K562 (cell line): ENCODE data around the gene MMP23B. TPM values are rescaled to one million over a fixed set of nuclear protein-coding genes. Genes with fewer than 3 reads are reported as not detected.

Experiments
- ATAC-seq: fragments of 200-7000 bp; cut with Tn5 transposase; 3 replicates; pipeline ENCODE4 v1.9.1; 2020; ENCODE audit warnings: moderate library complexity
- BruUV-seq: library from RNA; stranded (reverse); fragments of 400-500 nt; replicated peaks from 2 replicates; lab custom pipeline; 2021; lab: Mats Ljungman, UMichigan
- CTCF ChIA-PET: fragments of 300-600 bp; formaldehyde crosslinking; extraction: SDS; loops from one replicate; lab custom pipeline; 2021; ENCODE audit warnings: low intra/inter-chr PET ratio; lab: Yijun Ruan, JAX
- POLR2A ChIA-PET: fragments of 300-600, 350-650 bp; sonication (Branson Sonifier 250); formaldehyde crosslinking; extraction: SDS; loops from one replicate; lab custom pipeline; 2021; ENCODE audit warnings: antibody characterized with exemption, inconsistent platforms; lab: Yijun Ruan, JAX
- DNase-seq, 4 experiments: peaks; one replicate each; pipeline versions ENCODE4 v3.0.0 to v3.0.0-alpha.2; 2011 to 2018; ENCODE audit warnings: low spot score in 3 of 4, mixed read lengths in 3 of 4; ENCODE audit errors: extremely low read depth in 1 of 4
- FAIRE-seq: peaks from 2 replicates; lab custom pipeline; 2011; peaks lifted over from hg19 to GRCh38; lab: Jason Lieb, UNC
- H2AFZ ChIP-seq: 2 replicates; pipeline ENCODE4 v1.6.0; 2011; ENCODE audit warnings: low read depth, low read length, control low read depth, inconsistent platforms
- H3K27ac ChIP-seq: fragments of 200-600 bp; 3 replicates; pipeline ENCODE4 v1.8.0; 2011; ENCODE audit warnings: low read depth, mild to moderate bottlenecking, control low read depth, inconsistent platforms, low read length, moderate library complexity, mixed read lengths; ENCODE audit errors: extremely low read depth
- H3K27me3 ChIP-seq, 2 experiments: fragments of 300-600 bp in 1 of 2; 2 replicates in 1 of 2; 3 replicates in 1 of 2; pipeline versions ENCODE4 v1.6.0 to v1.8.0; 2011; ENCODE audit warnings: inconsistent platforms in 2 of 2, low read length in 2 of 2, mild to moderate bottlenecking in 1 of 2, mixed read lengths in 1 of 2, moderate library complexity in 1 of 2; ENCODE audit not compliant: control insufficient read depth in 2 of 2, insufficient read depth in 2 of 2
- H3K36me3 ChIP-seq: fragments of 300-600 bp; 3 replicates; pipeline ENCODE4 v1.8.0; 2011; ENCODE audit warnings: mild to moderate bottlenecking, low read length, inconsistent platforms; ENCODE audit not compliant: control insufficient read depth, insufficient read depth
- H3K4me1 ChIP-seq, 2 experiments: fragments of 200-600 bp in 1 of 2; replicated peaks in 1 of 2; 2 replicates in 1 of 2; 3 replicates in 1 of 2; pipeline versions ENCODE4 v1.5.1 to v1.8.0; 2011; ENCODE audit warnings: inconsistent platforms in 2 of 2, low read length in 2 of 2, mild to moderate bottlenecking in 1 of 2, mixed read lengths in 1 of 2, moderate library complexity in 1 of 2; ENCODE audit not compliant: control insufficient read depth in 2 of 2, insufficient read depth in 2 of 2
- H3K4me2 ChIP-seq: 2 replicates; pipeline ENCODE4 v1.6.1; 2011; ENCODE audit warnings: low read length, control low read depth, inconsistent platforms, mixed read lengths; ENCODE audit not compliant: insufficient read depth
- H3K4me3 ChIP-seq: fragments of 200-600 bp; sonication (generic), shearing (Covaris generic); 2 replicates; pipeline ENCODE4 v1.5.1; 2016; ENCODE audit warnings: control low read depth, inconsistent platforms
- H3K79me2 ChIP-seq: fragments of 200-600 bp; 3 replicates; pipeline ENCODE4 v1.8.0; 2011; ENCODE audit warnings: low read length, inconsistent platforms; ENCODE audit not compliant: control insufficient read depth, insufficient read depth
- H3K9ac ChIP-seq, 2 experiments: 2 replicates each; pipeline versions ENCODE4 v1.6.0 to v1.6.1; 2011; ENCODE audit warnings: low read depth in 2 of 2, low read length in 2 of 2, control low read depth in 1 of 2, inconsistent platforms in 1 of 2, mild to moderate bottlenecking in 1 of 2, mixed read lengths in 1 of 2; ENCODE audit not compliant: insufficient read depth in 1 of 2
- H3K9me1 ChIP-seq: one replicate; pipeline ENCODE4 v1.6.0; 2011; ENCODE audit warnings: inconsistent platforms, mild to moderate bottlenecking, low read length, moderate library complexity; ENCODE audit not compliant: control insufficient read depth, insufficient read depth
- H3K9me3 ChIP-seq: replicated peaks from 2 replicates; pipeline ENCODE4 v1.5.1; 2011; ENCODE audit warnings: low read depth, low read length, inconsistent platforms; ENCODE audit not compliant: control insufficient read depth, insufficient read depth
- H4K20me1 ChIP-seq: replicated peaks from 2 replicates; pipeline ENCODE4 v1.6.1; 2011; ENCODE audit warnings: low read length, inconsistent platforms, mixed read lengths; ENCODE audit not compliant: control insufficient read depth, insufficient read depth
- CTCFL ChIP-seq: IDR thresholded peaks from 2 replicates; pipeline ENCODE4 v1.6.1; 2011; ENCODE audit warnings: borderline replicate concordance, low read depth, mild to moderate bottlenecking, moderate library complexity, low read length; ENCODE audit not compliant: insufficient read depth, poor library complexity, severe bottlenecking
- ETV5 ChIP-seq: sonication (generic); formaldehyde crosslinking; IDR thresholded peaks from 2 replicates; pipeline ENCODE4 v1.4.0; 2020; ENCODE audit warnings: low read depth, mild to moderate bottlenecking, missing genetic modification reagents
- FOXK1 ChIP-seq: sonication (generic); formaldehyde crosslinking; IDR thresholded peaks from 2 replicates; pipeline ENCODE4 v1.8.0; 2022; ENCODE audit warnings: missing genetic modification reagents, mild to moderate bottlenecking, borderline replicate concordance
- FUS ChIP-seq: fragments of 200-400 bp; formaldehyde crosslinking; optimal IDR thresholded peaks from 2 replicates; pipeline ENCODE3; 2017; ENCODE audit warnings: low read depth, low read length
- POLR2G ChIP-seq: fragments of 200-400 bp; formaldehyde crosslinking; IDR thresholded peaks from 2 replicates; pipeline ENCODE4 v1.6.1; 2017; ENCODE audit warnings: low read depth, mild to moderate bottlenecking, antibody characterized with exemption, low read length, moderate library complexity
- SAFB2 ChIP-seq: fragments of 200-400 bp; formaldehyde crosslinking; IDR thresholded peaks from 2 replicates; pipeline ENCODE4 v1.6.1; 2018; ENCODE audit warnings: borderline replicate concordance, low read length, low read depth, moderate library complexity; ENCODE audit not compliant: severe bottlenecking
- SP2 ChIP-seq: IDR thresholded peaks from 2 replicates; pipeline ENCODE4 v1.6.1; 2011; ENCODE audit warnings: mild to moderate bottlenecking, low read depth, low read length, moderate library complexity; ENCODE audit not compliant: poor library complexity, severe bottlenecking; ENCODE audit errors: extremely low read depth
- ZBTB11 ChIP-seq, 3 experiments: fragments of 200-800 bp in 1 of 3; fragments of 250-450 bp in 1 of 3; fragments of 450-650 bp in 1 of 3; sonication (Bioruptor Pico) in 1 of 3; sonication (Bioruptor generic) in 1 of 3; formaldehyde crosslinking in 1 of 3; IDR thresholded peaks; 2 replicates each; pipeline versions ENCODE4 v1.6.1 to v1.8.0; 2016 to 2022; ENCODE audit warnings: mild to moderate bottlenecking in 2 of 3, missing genetic modification characterization in 2 of 3, missing compliant biosample characterization in 1 of 3, moderate library complexity in 1 of 3
- ZNF134 ChIP-seq: fragments of 250-450 bp; sonication (Bioruptor Pico); conservative IDR thresholded peaks from 2 replicates; pipeline ENCODE4 v1.4.0; 2020
- ZNF263 ChIP-seq: sonication (generic); formaldehyde crosslinking; IDR thresholded peaks from 2 replicates; pipeline ENCODE4 v1.8.0; 2022; ENCODE audit warnings: mild to moderate bottlenecking, missing genetic modification reagents, borderline replicate concordance
- ZNF764 ChIP-seq: fragments of 250-450 bp; sonication (Bioruptor Pico); IDR thresholded peaks from 2 replicates; pipeline ENCODE4 v1.4.0; 2020; ENCODE audit warnings: low read depth, mild to moderate bottlenecking, moderate library complexity
- ZNF79 ChIP-seq: fragments of 250-450 bp; sonication (Bioruptor Pico); IDR thresholded peaks from 2 replicates; pipeline ENCODE4 v1.4.0; 2020; ENCODE audit warnings: low read depth, mild to moderate bottlenecking, moderate library complexity
- WGBS: fragments of 100-300 bp; shearing (Covaris generic); methylation state at CpG from one replicate; pipeline ENCODE4 v1.1.6; 2016; ENCODE audit warnings: low coverage, mixed read lengths; ENCODE audit not compliant: insufficient coverage; ENCODE audit errors: missing lambda C conversion rate; 5-methylcytosine and 5-hydroxymethylcytosine counted together
- in situ Hi-C: fragments of 300-500 bp; cut with MboI; formaldehyde crosslinking; loops from 4 replicates; pipeline ENCODE4 v1.15.0; 2018; ENCODE audit warnings: inconsistent platforms, mixed read lengths
- intact Hi-C: fragments of 100-400 bp; cut with micrococcal nuclease; formaldehyde crosslinking; loops from 2 replicates; pipeline ENCODE4 v1.14.2; 2022
- polyA plus RNA-seq, 8 experiments: library from polyadenylated mRNA; depleted of rRNA in 4 of 8; stranded (reverse) in 5 of 8; unstranded in 3 of 8; fragments of >200 nt; fragmentation: Nextera tagmentation in 2 of 8; fragmentation: Illumina TruSeq in 1 of 8; extraction: Ambion mirVana in 2 of 8; extraction: Trizol in 1 of 8; gene quantifications; 2 replicates each; pipeline versions ENCODE4 v1.2.1 to v1.2.3, GENCODE V29; 2011 to 2014; ENCODE audit warnings: inconsistent platforms in 1 of 8, missing spikeins in 1 of 8
- total RNA-seq, 7 experiments: library from RNA; depleted of rRNA in 6 of 7; stranded (reverse); fragments of >200 nt in 6 of 7; fragmentation: Illumina TruSeq in 2 of 7; extraction: Trizol in 2 of 7; gene quantifications; 2 replicates each; pipeline versions ENCODE4 v1.2.1 to v1.2.3, GENCODE V29; 2011 to 2021; ENCODE audit warnings: low replicate concordance in 1 of 7

Gene MMP23B
- total and polyA plus RNA-seq, 9 of the 15 experiments (the other 6 are each of a cell fraction or from before 2014, with no cell fraction given), result 0.28 to 1.2 (median 0.41) TPM; not detected in 5

- no peak for TF ChIP-seq ETV5 (CRISPR knock-in tag)
- no peak for TF ChIP-seq ZNF134
- TF ChIP-seq POLR2G, result peak; percentile 58; the same call in 1 of the 2 replicates
- no peak for TF ChIP-seq ZNF79 (CRISPR knock-in tag)
- TF ChIP-seq SAFB2, result no peak
Observed at GRCh38 chr1:1664941-1665814, 33.2 kb downstream of the MMP23B start (continued).

- Histone ChIP-seq H3K9me3 (no peaks in the 10 kb centered on the region), H3K36me3 (peaks cover 30% of the 10 kb centered on the region; the same call in 2 of the 3 replicates), H3K9ac (peak overlapping the region in 1 of 2 experiments; percentile 20; a peak in 1 of 4 replicates), H3K9me1 (no peaks in the 10 kb centered on the region), H3K79me2 (no peaks in the 10 kb centered on the region), H3K27me3 (no peaks in the 10 kb centered on the region), H2AFZ (no peak overlapping the region), H4K20me1 (no peaks in the 10 kb centered on the region), H3K4me1 (peaks cover 2 to 19% of the 10 kb centered on the region in 2 experiments; a peak in 4 of 5 replicates), H3K4me3 (no peak overlapping the region), H3K27ac (no peak overlapping the region), H3K4me2 (no peak overlapping the region)
- in situ Hi-C loops, result no loop called here
- peak; percentile 49 to 66 (median 50) for DNase-seq
- intact Hi-C loops, result no loop called here
- FAIRE-seq, result no peak
- BruUV-seq, result no TSS peak
- CTCF ChIA-PET, result interaction anchor here (0.5 kb wide), 1 partner anchor 53 kb away, joined by 3 read pairs; no protein-coding TSS in a partner anchor
- ATAC-seq, result peak; percentile 82
- POLR2A ChIA-PET, result interaction anchor here (0.7 to 1.4 kb wide), 2 partner anchors 14 to 273 kb away, joined by 3 read pairs; no protein-coding TSS in a partner anchor
- WGBS, result 88% methylated on average over 21 of the region's 25 CpGs
- no peak for TF ChIP-seq FUS
- no peak for TF ChIP-seq FOXK1 (CRISPR knock-in tag)
- TF ChIP-seq SP2, result no peak
- TF ChIP-seq ZBTB11 (CRISPR knock-in tag; IDR thresholded peaks at IDR 0.05), result no peak
- TF ChIP-seq ZNF263 (CRISPR knock-in tag), result no peak
- peak; percentile 65 for TF ChIP-seq CTCFL
- TF ChIP-seq ZNF764 (CRISPR knock-in tag), result peak; percentile 70; the same call in 1 of the 2 replicates
Observed at GRCh38 chr1:1665815-1666251, 33.9 kb downstream of the MMP23B start.
